Glutamatergic neuron (in vitro differentiated cells): ENCODE results near the gene LRRC19. TPM values are rescaled to one million over a fixed set of nuclear protein-coding genes. Genes with fewer than 3 reads are reported as not detected.

Experiments used
- DNase-seq: peaks from one replicate; pipeline ENCODE4 v3.0.0; 2022
- H3K27ac Mint-ChIP-seq: one replicate; pipeline ENCODE4 v1.8.0; 2020; ENCODE audit warnings: mild to moderate bottlenecking, mixed read lengths, inconsistent platforms; ENCODE audit not compliant: unreplicated experiment
- H3K27me3 Mint-ChIP-seq: one replicate; pipeline ENCODE4 v1.8.0; 2020; ENCODE audit warnings: mild to moderate bottlenecking, moderate library complexity, mixed read lengths, inconsistent platforms; ENCODE audit not compliant: unreplicated experiment
- H3K36me3 Mint-ChIP-seq: one replicate; pipeline ENCODE4 v1.8.0; 2020; ENCODE audit warnings: mild to moderate bottlenecking, mixed read lengths, inconsistent platforms; ENCODE audit not compliant: unreplicated experiment
- H3K4me1 Mint-ChIP-seq: one replicate; pipeline ENCODE4 v1.8.0; 2020; ENCODE audit warnings: mild to moderate bottlenecking, low read depth, mixed read lengths, inconsistent platforms; ENCODE audit not compliant: unreplicated experiment
- H3K4me3 Mint-ChIP-seq: one replicate; pipeline ENCODE4 v1.8.0; 2020; ENCODE audit warnings: mild to moderate bottlenecking, mixed read lengths, inconsistent platforms; ENCODE audit not compliant: unreplicated experiment
- H3K9me3 Mint-ChIP-seq: one replicate; pipeline ENCODE4 v1.8.0; 2020; ENCODE audit warnings: mild to moderate bottlenecking, moderate library complexity, mixed read lengths, inconsistent platforms; ENCODE audit not compliant: unreplicated experiment
- total RNA-seq: library from RNA; stranded (reverse); fragmentation: NEBNext Ultra II Directional; extraction: Animal tissue kit (Norgen Biotek cat#: 25700); gene quantifications from one replicate; pipeline ENCODE4 v1.2.1, GENCODE V29; 2021; ENCODE audit not compliant: unreplicated experiment
- TF ChIP-seq, protein P1 (sequence below): fragments of 200-600 bp; sonication (generic); IDR thresholded peaks from one replicate; pipeline ENCODE4 v1.5.0; 2021; ENCODE audit not compliant: partially characterized antibody, unreplicated experiment

The LRRC19 gene
- total RNA-seq, 1 donor from 2014 or later, result not detected

DNA sequence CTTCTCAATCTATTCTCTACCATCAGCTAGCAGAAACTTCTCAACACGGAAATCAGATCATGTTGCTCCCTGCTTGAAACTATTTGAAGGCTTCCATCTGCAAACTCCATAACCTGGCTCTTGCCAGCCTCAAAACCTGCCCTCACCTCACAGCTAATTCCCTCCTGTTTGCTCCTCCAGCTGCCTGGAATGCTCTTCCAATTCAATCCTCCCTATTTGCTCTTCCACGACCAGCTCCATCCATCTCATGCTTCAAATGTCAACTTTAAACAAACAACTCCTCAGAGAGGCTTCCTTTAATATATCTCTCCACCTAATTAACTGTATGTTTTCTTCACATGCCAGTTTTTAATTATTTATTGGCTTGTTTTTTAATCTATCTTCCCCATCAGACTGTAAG is 59.9 kb downstream of the LRRC19 start:
- no peaks in the 10 kb centered on the region for H3K36me3 Mint-ChIP-seq
- H3K27ac Mint-ChIP-seq, result peak overlapping the region; percentile 99
- DNase-seq, result no peak
- peaks cover 17% of the 10 kb centered on the region for H3K4me1 Mint-ChIP-seq
- H3K9me3 Mint-ChIP-seq, result peaks cover 10% of the 10 kb centered on the region
- H3K27me3 Mint-ChIP-seq, result peaks cover 1% of the 10 kb centered on the region
- peak overlapping the region; percentile 90 for H3K4me3 Mint-ChIP-seq
- TF ChIP-seq, protein P1, sequence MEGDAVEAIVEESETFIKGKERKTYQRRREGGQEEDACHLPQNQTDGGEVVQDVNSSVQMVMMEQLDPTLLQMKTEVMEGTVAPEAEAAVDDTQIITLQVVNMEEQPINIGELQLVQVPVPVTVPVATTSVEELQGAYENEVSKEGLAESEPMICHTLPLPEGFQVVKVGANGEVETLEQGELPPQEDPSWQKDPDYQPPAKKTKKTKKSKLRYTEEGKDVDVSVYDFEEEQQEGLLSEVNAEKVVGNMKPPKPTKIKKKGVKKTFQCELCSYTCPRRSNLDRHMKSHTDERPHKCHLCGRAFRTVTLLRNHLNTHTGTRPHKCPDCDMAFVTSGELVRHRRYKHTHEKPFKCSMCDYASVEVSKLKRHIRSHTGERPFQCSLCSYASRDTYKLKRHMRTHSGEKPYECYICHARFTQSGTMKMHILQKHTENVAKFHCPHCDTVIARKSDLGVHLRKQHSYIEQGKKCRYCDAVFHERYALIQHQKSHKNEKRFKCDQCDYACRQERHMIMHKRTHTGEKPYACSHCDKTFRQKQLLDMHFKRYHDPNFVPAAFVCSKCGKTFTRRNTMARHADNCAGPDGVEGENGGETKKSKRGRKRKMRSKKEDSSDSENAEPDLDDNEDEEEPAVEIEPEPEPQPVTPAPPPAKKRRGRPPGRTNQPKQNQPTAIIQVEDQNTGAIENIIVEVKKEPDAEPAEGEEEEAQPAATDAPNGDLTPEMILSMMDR, result no peak

Other genes with a start within 250 kb of the LRRC19 start
- gene CAAP1, start 112.9 kb downstream of the LRRC19 start, total RNA-seq, result 14.3 TPM
- gene PLAA, start 58.4 kb downstream of the LRRC19 start, total RNA-seq, result 53.4 TPM
- 6.0 TPM for gene IFT74, start 49.3 kb downstream of the LRRC19 start, total RNA-seq
- gene TEK, start 103.6 kb upstream of the LRRC19 start, total RNA-seq, result 1.0 TPM